Testis (tissue), 2 donors: Measurements from ENCODE around the gene PKD2L1.

Experiments used
- CTCF ChIP-seq, 3 experiments: fragments of 450-650 bp in 2 of 3; fragments of 200-600 bp in 1 of 3; sonication (generic) in 1 of 3; IDR thresholded peaks; one replicate each; pipeline ENCODE4 v1.5.1; 2016 to 2019; ENCODE audit warnings: antibody characterized with exemption in 3 of 3, mild to moderate bottlenecking in 2 of 3, moderate library complexity in 1 of 3
- POLR2A ChIP-seq: fragments of 450-650 bp; IDR thresholded peaks from one replicate; pipeline ENCODE4 v1.6.1; 2017; ENCODE audit warnings: antibody characterized with exemption, mild to moderate bottlenecking, moderate library complexity

- no peak for TF ChIP-seq POLR2A
- TF ChIP-seq CTCF (IDR thresholded peaks at IDR 0.05) = no peak
Observed at GRCh38 chr10:100253041-100253440, 77.0 kb downstream of the PKD2L1 start.
